HG03097 (cell line): ENCODE results near the gene SEL1L3.

Experiments used
- ATAC-seq: cut with Tn5 transposase; IDR thresholded peaks from one replicate; pipeline ENCODE4 v1.9.1; 2021; ENCODE audit not compliant: unreplicated experiment, low FRiP score

SEL1L3 gene

DNA sequence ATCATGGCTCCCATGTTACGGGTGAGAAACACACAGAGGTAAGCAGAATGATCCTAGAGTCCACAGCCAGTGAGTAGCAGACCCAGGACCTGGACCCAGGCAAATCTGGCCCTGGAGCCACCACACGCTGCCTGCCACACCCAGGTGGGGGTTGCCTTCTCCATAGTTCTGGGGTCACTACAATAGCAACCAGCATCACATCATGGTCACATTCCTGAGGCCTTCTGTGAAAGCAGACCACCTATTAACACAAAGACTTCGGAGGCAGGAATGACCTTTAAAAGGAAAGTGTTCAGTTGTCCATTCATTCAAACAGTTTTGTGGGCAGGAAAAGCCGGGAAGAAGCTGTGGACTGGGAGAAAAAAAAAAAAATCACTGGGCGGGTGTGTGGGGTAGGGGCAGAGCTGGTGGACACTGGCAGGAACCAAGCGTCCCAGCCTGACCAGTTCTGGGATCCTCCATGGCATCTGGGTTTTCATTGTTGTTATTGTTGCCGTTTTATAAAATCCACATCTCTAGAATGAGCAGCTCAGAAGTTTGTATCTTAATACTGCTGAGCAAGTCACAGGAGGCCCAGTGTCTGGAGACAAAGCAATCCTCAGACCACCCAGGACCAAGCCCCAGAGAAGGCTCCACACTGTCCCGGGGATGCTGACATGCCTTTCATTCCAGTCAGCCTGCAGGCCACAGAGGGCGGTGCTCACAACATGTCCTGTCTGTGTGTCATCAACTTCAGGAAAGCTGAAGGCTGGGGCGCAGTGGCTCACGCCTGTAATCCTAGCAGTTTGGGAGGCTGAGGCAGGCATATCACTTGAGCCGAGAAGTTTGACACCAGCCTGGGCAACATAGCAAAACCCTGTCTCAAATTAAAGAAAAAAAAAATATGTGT is 67.0 kb downstream of the SEL1L3 start:
- no peak for ATAC-seq

DNA sequence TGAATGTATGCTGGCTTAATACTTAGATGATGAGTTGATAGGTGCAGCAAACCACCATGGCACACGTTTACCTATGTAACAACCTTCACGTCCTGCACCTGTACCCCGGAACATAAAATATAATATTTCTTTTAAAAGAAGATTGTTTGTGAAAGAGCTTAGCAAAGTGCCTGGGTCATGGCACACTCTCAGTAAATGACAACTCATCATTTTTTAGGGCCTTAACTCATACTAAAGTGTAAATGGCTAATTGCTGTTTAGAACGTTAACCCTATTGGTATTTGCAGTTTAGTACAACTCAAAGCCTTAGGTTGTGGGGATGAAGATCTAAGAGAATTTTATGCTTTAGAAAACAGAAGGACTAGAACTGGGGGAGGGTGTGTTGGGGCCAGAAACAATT is 67.7 kb downstream of the SEL1L3 start:
- ATAC-seq = no peak

- no peak for ATAC-seq
Observed at GRCh38 chr4:25792876-25793275, 69.9 kb downstream of the SEL1L3 start.

DNA sequence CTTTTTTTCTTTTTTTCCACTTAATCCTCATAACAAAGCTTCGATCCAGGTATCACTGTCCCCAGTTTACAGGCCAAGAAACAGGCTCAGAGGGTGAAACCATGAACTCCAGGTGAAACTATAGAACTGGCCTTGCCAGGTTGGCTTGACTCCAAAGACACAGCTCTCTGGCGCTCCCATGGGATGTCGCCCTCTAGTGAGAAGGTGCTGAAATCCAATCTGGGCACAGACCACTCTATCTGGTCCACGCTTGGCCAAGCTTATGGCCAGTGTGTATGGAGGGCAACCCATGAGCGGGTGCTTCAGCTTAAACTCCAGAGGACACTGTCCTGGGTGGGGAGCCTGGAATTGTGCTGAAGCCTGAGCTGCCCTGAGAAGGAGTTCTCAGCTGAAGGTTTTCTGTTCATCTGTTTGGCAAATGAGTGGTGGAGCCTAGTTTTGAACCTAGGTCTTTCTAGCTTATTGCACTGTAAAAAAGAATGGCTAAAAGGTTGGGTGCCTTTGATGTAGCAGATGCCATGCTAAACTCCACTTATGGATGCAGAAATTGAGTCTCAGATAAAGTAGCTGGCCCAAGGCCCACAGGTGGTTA is 70.5 kb downstream of the SEL1L3 start:
- ATAC-seq = no peak

GRCh38 chr4:25790024-25790423 is 72.8 kb downstream of the SEL1L3 start:
- no peak for ATAC-seq

- no peak for ATAC-seq
Observed at GRCh38 chr4:25788703-25789238, 74.0 kb downstream of the SEL1L3 start.

DNA sequence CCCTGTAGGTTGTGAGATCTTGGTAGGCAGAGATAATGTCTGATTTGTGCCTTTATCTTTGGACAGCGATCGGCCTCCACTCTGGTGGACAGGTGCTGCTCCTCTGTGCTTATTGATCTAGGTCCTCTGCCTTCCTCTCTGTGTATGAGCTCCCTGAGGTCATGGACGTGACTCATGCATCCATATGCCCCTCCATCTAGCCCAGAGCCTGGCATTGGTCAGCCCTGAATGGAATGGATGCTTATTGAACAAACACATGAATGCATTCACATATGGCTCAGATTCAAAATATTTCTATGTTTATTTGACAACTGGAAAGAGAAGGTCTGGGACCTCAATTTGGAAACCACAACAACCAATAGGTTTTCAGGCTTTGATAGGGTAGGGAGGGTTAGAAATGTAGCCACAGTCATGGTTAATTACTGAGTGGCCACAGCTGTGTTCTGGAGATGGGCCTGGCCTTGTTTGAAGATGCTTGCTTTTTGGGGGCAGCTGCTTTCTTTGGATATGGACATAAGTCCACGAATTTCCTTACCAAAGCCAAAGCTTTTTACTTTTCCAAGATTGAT is 76.2 kb downstream of the SEL1L3 start:
- no peak for ATAC-seq

- ATAC-seq = no peak
Observed at GRCh38 chr4:25783943-25784342, 78.8 kb downstream of the SEL1L3 start.

- no peak for ATAC-seq
Observed at GRCh38 chr4:25783126-25783525, 79.7 kb downstream of the SEL1L3 start.

- no peak for ATAC-seq
Observed at GRCh38 chr4:25782482-25782881, 80.3 kb downstream of the SEL1L3 start.

DNA sequence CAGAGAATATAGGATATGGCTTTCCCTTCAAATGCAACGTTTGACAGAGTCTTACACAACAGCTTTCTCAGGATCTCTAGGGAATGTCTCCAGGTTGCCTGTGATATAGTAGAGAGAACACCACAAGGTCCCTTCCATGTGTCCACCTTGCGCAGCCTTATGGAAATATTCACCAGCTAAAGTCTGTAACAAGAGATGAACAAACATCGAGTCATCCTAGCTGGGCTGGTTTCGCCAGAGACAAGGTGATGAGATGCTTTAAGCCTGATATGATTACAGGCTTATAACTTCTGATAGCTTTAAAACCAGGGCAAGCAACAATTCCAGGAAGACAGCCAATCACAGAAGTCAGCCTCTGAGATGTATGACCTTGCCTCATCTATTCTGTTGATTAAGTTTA is 83.8 kb downstream of the SEL1L3 start:
- ATAC-seq = no peak

- no peak for ATAC-seq
Observed at GRCh38 chr4:25776795-25777194, 86.0 kb downstream of the SEL1L3 start.

DNA sequence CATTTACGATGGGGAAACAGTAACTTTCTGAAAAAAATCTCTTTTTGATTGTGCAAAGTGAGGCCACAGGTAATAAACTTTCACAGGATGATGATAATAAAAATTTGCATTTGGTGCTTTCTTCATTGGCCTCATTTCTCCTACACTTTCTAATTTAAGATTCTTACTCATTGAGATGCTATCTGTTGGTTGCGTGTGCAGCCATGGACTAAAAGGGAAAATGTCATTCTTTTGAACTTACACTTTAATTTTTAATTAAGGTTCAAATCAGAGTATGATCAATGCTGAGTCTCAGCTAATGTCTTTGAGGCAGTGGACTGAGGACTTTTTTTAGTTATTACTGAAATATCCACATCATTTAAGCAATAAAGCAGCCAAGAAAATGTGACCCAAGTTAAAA is 87.6 kb downstream of the SEL1L3 start:
- no peak for ATAC-seq

GRCh38 chr4:25773358-25773757 is 89.4 kb downstream of the SEL1L3 start:
- ATAC-seq = no peak

- no peak for ATAC-seq
Observed at GRCh38 chr4:25771672-25772071, 91.1 kb downstream of the SEL1L3 start.

- no peak for ATAC-seq
Observed at GRCh38 chr4:25770847-25771246, 91.9 kb downstream of the SEL1L3 start.

DNA sequence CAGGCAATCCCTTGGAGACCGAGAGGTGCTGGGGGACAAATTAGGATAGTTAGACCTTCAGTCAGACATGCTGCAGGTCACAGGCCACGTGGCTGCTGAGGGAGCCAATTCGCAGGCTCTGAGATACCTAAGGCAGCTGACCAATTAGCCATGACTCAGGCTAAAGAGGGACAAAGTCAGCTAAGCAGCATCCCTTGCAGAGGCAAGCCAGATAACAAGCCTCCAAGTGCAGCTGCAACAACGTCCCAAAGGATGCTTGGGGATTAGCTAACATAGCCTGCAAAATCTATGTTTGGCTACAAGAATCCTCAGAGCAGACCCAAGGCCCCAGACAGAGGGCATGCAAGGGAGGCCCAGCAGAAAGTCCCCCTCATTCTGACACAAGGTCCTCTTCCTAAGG is 93.5 kb downstream of the SEL1L3 start:
- ATAC-seq = no peak

- ATAC-seq = peak; percentile 57
Observed at GRCh38 chr4:25767877-25768725, 94.7 kb downstream of the SEL1L3 start.

DNA sequence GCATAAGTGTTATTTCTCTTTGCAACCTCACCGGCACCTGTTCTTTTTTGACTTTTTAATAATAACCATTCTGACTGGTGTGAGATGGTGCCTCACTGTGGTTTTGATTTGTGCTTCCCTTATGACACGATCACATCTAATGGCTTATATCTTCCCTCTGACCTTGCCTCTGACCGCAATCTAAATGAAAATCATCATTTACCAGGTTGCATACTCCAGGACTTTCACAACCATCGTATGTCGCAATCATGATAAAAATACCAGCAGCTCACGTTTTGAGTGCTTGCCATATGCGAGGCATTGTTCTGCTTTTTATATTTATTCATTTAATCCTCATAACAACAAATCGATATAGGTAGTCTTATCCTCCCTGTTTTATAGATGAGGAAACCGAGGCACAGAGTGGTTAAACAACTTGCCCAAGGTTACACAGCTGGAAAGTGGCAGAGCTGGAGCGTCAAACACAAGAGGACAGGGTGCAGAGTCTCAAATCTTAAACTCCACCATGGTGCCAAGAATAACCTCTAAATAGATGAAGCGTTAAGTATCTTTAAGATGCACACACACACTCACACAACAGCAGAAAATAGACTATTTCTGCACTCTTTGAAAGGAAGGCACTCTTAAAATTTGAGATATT is 102.2 kb downstream of the SEL1L3 start:
- ATAC-seq = no peak

- ATAC-seq = no peak
Observed at GRCh38 chr4:25760048-25760447, 102.7 kb downstream of the SEL1L3 start.
